ENCODE measurements around the gene FRMD8. TPM values are rescaled to one million over a fixed set of nuclear protein-coding genes. Genes with fewer than 3 reads are reported as not detected.

FRMD8 gene
- total RNA-seq, 1 donor from 2014 or later, result 27.3 TPM

- Mint-ChIP-seq H3K9me3 (ENCODE audit: low read depth) (no peaks in the 10 kb centered on the region), H3K4me3 (ENCODE audit: low read depth) (no peak overlapping the region), H3K4me1 (ENCODE audit: low read depth) (peaks cover 24% of the 10 kb centered on the region), H3K27me3 (no peaks in the 10 kb centered on the region), H3K27ac (no peak overlapping the region), H3K36me3 (ENCODE audit: insufficient read depth) (peaks cover 6% of the 10 kb centered on the region)
- DNase-seq (ENCODE audit: low spot score, unreplicated experiment), result no peak
- TF ChIP-seq CTCF (IDR thresholded peaks at IDR 0.05; ENCODE audit: unreplicated experiment), result no peak
Measured at GRCh38 chr11:65439331-65440181, 53.1 kb downstream of the FRMD8 start.

GRCh38 chr11:65440831-65441499, 54.5 kb downstream of the FRMD8 start:
- H3K27ac Mint-ChIP-seq, result peak overlapping the region; percentile 81
- H3K4me1 Mint-ChIP-seq (ENCODE audit: low read depth), result peaks cover 24% of the 10 kb centered on the region
- H3K4me3 Mint-ChIP-seq (ENCODE audit: low read depth), result no peak overlapping the region
- DNase-seq (ENCODE audit: low spot score, unreplicated experiment), result no peak
- H3K9me3 Mint-ChIP-seq (ENCODE audit: low read depth), result no peaks in the 10 kb centered on the region
- H3K36me3 Mint-ChIP-seq (ENCODE audit: insufficient read depth), result peaks cover 3% of the 10 kb centered on the region
- no peaks in the 10 kb centered on the region for H3K27me3 Mint-ChIP-seq
- TF ChIP-seq CTCF (IDR thresholded peaks at IDR 0.05; ENCODE audit: unreplicated experiment), result no peak

GRCh38 chr11:65442842-65443331, 56.5 kb downstream of the FRMD8 start:
- no peaks in the 10 kb centered on the region for H3K27me3 Mint-ChIP-seq
- H3K36me3 Mint-ChIP-seq (ENCODE audit: insufficient read depth), result peaks cover 4% of the 10 kb centered on the region
- TF ChIP-seq CTCF (IDR thresholded peaks at IDR 0.05; ENCODE audit: unreplicated experiment), result no peak
- peak overlapping the region; percentile 93 for H3K27ac Mint-ChIP-seq
- no peak overlapping the region for H3K4me3 Mint-ChIP-seq (ENCODE audit: low read depth)
- H3K4me1 Mint-ChIP-seq (ENCODE audit: low read depth), result peaks cover 24% of the 10 kb centered on the region
- DNase-seq (ENCODE audit: low spot score, unreplicated experiment), result no peak
- H3K9me3 Mint-ChIP-seq (ENCODE audit: low read depth), result no peaks in the 10 kb centered on the region

- no peaks in the 10 kb centered on the region for H3K27me3 Mint-ChIP-seq
- H3K4me1 Mint-ChIP-seq (ENCODE audit: low read depth), result peaks cover 24% of the 10 kb centered on the region
- no peak for TF ChIP-seq CTCF (IDR thresholded peaks at IDR 0.05; ENCODE audit: unreplicated experiment)
- peaks cover 3% of the 10 kb centered on the region for H3K36me3 Mint-ChIP-seq (ENCODE audit: insufficient read depth)
- no peak overlapping the region for H3K4me3 Mint-ChIP-seq (ENCODE audit: low read depth)
- H3K9me3 Mint-ChIP-seq (ENCODE audit: low read depth), result no peaks in the 10 kb centered on the region
- no peak overlapping the region for H3K27ac Mint-ChIP-seq
- DNase-seq (ENCODE audit: low spot score, unreplicated experiment), result no peak
Measured at GRCh38 chr11:65444314-65445051, 58.0 kb downstream of the FRMD8 start.

- Mint-ChIP-seq H3K27me3 (no peaks in the 10 kb centered on the region), H3K9me3 (ENCODE audit: low read depth) (no peaks in the 10 kb centered on the region), H3K4me1 (ENCODE audit: low read depth) (peaks cover 24% of the 10 kb centered on the region), H3K4me3 (ENCODE audit: low read depth) (no peak overlapping the region), H3K36me3 (ENCODE audit: insufficient read depth) (peaks cover 3% of the 10 kb centered on the region), H3K27ac (no peak overlapping the region)
- no peak for TF ChIP-seq CTCF (IDR thresholded peaks at IDR 0.05; ENCODE audit: unreplicated experiment)
- no peak for DNase-seq (ENCODE audit: low spot score, unreplicated experiment)
Measured at GRCh38 chr11:65445101-65445603, 58.7 kb downstream of the FRMD8 start.

Measured in progenitor cell of endocrine pancreas (in vitro differentiated cells).